Ascending aorta (tissue), 2 donors: ENCODE data around the gene LAMP2. TPM values are rescaled to one million over a fixed set of nuclear protein-coding genes. Genes with fewer than 3 reads are reported as not detected.

Source experiments
- DNase-seq, 2 donors: peaks; one replicate each; pipeline ENCODE4 v3.0.0-alpha.2; 2019; ENCODE audit warnings: low spot score in 2 of 2
- H3K27ac ChIP-seq, 2 donors: fragments of 200-600 bp; sonication (generic); one replicate each; pipeline ENCODE4 v1.5.1; 2016 to 2017; ENCODE audit warnings: mild to moderate bottlenecking in 1 of 2
- H3K27me3 ChIP-seq: fragments of 200-600 bp; sonication (generic); one replicate; pipeline ENCODE4 v1.5.1; 2017
- H3K36me3 ChIP-seq, 2 donors: fragments of 200-600 bp; sonication (generic); one replicate each; pipeline ENCODE4 v1.5.1; 2016
- H3K4me1 ChIP-seq, 2 donors: fragments of 200-600 bp; sonication (generic); one replicate each; pipeline ENCODE4 v1.5.1; 2016 to 2017; ENCODE audit warnings: mild to moderate bottlenecking in 1 of 2
- H3K4me3 ChIP-seq, 2 donors: fragments of 200-600 bp; sonication (generic); one replicate each; pipeline ENCODE4 v1.5.1; 2016 to 2017; ENCODE audit warnings: mild to moderate bottlenecking in 1 of 2
- H3K9me3 ChIP-seq, 2 donors: fragments of 200-600 bp; sonication (generic); one replicate each; pipeline ENCODE4 v1.5.1; 2016
- intact Hi-C: fragments of 100-400 bp; cut with DNase I; formaldehyde crosslinking; loops from one replicate; pipeline ENCODE4 v1.15.1; 2023
- total RNA-seq: library from RNA; depleted of rRNA; stranded (reverse); fragments of >200 nt; gene quantifications from one replicate; pipeline ENCODE4 v1.1.0, GENCODE V29; 2016
- TF ChIP-seq, protein P1 (sequence below), 3 experiments: fragments of 200-600 bp in 2 of 3; fragments of 450-650 bp in 1 of 3; sonication (generic) in 2 of 3; IDR thresholded peaks; one replicate each; pipeline ENCODE4 v1.5.1; 2016 to 2019; ENCODE audit warnings: antibody characterized with exemption in 3 of 3, mild to moderate bottlenecking in 1 of 3, moderate library complexity in 1 of 3

The LAMP2 gene
- total RNA-seq, 1 donor from 2014 or later, result 60.1 TPM

DNA sequence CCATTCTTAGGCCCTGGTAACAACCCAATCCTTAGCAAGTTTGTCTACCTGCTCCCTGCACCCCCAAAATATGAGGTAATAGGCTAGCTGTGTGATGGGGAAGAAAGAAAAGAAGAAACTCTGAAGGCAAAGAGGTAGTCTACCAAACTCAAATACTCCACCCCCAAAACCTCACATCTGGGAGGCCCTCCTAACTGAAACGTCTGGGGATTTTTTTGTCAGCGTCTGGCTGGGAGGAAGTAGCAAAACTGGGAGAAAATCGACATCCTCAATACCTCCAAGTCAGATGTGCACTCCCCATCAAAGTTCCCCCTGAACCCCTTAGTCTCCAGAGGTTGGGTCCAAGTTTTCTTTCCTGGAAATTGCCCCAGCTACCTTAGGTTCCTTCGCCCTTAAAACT is 1.0 kb downstream of the LAMP2 start:
- Histone ChIP-seq H3K27me3 (no peaks in the 10 kb centered on the region), H3K9me3 (no peaks in the 10 kb centered on the region), H3K27ac (peak overlapping the region; percentile 83 to 88), H3K4me3 (peak overlapping the region; percentile 64 to 79), H3K36me3 (no peaks in the 10 kb centered on the region), H3K4me1 (no peaks in the 10 kb centered on the region)
- intact Hi-C loops, result loop anchor here (5.0 kb wide), 1 partner anchor 216 kb away; the partner anchor contains the start of gene ZBTB33
- DNase-seq, result no peak
- TF ChIP-seq, protein P1, sequence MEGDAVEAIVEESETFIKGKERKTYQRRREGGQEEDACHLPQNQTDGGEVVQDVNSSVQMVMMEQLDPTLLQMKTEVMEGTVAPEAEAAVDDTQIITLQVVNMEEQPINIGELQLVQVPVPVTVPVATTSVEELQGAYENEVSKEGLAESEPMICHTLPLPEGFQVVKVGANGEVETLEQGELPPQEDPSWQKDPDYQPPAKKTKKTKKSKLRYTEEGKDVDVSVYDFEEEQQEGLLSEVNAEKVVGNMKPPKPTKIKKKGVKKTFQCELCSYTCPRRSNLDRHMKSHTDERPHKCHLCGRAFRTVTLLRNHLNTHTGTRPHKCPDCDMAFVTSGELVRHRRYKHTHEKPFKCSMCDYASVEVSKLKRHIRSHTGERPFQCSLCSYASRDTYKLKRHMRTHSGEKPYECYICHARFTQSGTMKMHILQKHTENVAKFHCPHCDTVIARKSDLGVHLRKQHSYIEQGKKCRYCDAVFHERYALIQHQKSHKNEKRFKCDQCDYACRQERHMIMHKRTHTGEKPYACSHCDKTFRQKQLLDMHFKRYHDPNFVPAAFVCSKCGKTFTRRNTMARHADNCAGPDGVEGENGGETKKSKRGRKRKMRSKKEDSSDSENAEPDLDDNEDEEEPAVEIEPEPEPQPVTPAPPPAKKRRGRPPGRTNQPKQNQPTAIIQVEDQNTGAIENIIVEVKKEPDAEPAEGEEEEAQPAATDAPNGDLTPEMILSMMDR (IDR thresholded peaks at IDR 0.05), result no peak

- H3K4me1 ChIP-seq, result no peaks in the 10 kb centered on the region
- intact Hi-C loops, result loop anchor here (5.0 kb wide), 1 partner anchor 152 kb away; the partner anchor contains the start of gene TMEM255A
Measured at GRCh38 chrX:120464411-120464810, 4.7 kb downstream of the LAMP2 start.

DNA sequence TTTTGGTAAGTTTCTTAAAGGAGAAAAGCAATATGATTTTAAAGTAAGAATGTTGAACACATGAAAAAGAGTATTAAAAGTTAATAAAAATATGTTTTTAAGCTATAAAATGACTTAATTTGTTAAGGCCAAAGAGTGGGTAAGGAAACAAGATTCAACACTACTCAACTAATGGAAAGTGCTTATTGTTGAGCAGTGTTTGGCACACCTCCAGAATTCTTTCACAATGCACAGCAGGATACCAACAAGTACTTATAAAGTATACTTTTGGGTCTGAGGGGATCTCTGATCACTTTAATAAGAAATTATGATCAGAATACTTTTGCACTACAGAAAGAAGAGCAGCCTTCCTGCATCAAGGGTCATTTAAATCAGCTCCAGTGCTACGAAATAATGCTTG is 5.9 kb downstream of the LAMP2 start:
- Histone ChIP-seq H3K4me1 (no peaks in the 10 kb centered on the region), H3K36me3 (no peaks in the 10 kb centered on the region), H3K4me3 (no peak overlapping the region), H3K27me3 (no peaks in the 10 kb centered on the region), H3K9me3 (no peaks in the 10 kb centered on the region), H3K27ac (no peak overlapping the region)
- intact Hi-C loops, result loop anchor here (5.0 kb wide), 1 partner anchor 151 kb away; the partner anchor contains the start of gene TMEM255A
- TF ChIP-seq, protein P1 (IDR thresholded peaks at IDR 0.05), result no peak
- DNase-seq, result no peak

More at GRCh38 chrX:120464411-120464810, 4.7 kb downstream of the LAMP2 start:
- no peak for DNase-seq
- Histone ChIP-seq H3K9me3 (no peaks in the 10 kb centered on the region), H3K4me3 (no peak overlapping the region), H3K36me3 (no peaks in the 10 kb centered on the region), H3K27ac (no peak overlapping the region), H3K27me3 (no peaks in the 10 kb centered on the region)
- TF ChIP-seq, protein P1 (IDR thresholded peaks at IDR 0.05), result no peak

DNA sequence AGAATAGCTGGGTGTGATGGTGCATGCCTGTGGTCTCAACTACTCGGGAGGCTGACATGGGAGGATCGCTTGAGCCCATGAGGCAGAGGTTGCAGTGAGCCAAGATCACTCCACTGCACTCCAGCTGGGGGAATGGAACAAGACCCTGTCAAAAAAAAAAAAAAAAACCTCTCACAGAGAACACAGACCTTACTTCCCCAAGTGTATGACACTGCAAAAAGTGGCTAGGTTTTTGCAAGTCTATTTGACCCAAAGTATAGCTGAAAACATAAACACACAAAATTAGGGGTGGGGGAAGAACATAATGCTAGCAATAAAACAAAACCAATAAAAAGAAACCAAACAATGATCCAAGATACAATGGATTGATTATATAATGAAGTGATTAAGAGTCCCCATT is 6.7 kb downstream of the LAMP2 start:
- TF ChIP-seq, protein P1 (IDR thresholded peaks at IDR 0.05), result no peak
- H3K4me3 ChIP-seq, result no peak overlapping the region
- H3K27ac ChIP-seq, result no peak overlapping the region
- no peaks in the 10 kb centered on the region for H3K9me3 ChIP-seq
- intact Hi-C loops, result loop anchor here (5.0 kb wide), 1 partner anchor 150 kb away; the partner anchor contains the start of gene TMEM255A
- no peaks in the 10 kb centered on the region for H3K27me3 ChIP-seq
- no peak for DNase-seq
- no peaks in the 10 kb centered on the region for H3K36me3 ChIP-seq
- no peaks in the 10 kb centered on the region for H3K4me1 ChIP-seq

DNA sequence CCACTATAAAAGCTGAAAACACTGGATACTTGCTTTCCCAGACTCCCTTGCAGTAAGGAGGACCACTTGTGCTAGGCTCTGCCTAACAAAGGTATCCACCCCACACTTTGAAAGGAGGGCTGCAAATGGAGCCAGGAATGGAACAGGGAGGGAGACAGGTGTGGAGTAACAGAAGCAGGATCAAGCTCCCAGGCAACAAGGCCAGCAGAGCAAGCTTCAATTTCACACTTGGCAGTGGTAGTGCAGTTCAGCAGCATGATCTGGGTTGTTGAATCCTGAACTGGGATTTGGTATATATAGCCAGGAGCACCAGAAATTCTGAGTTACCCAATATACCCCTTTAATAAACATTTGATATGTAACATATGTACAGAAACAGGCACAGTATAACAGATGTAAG is 9.8 kb downstream of the LAMP2 start:
- Histone ChIP-seq H3K36me3 (no peaks in the 10 kb centered on the region), H3K9me3 (no peaks in the 10 kb centered on the region), H3K4me1 (no peaks in the 10 kb centered on the region), H3K4me3 (no peak overlapping the region), H3K27ac (no peak overlapping the region), H3K27me3 (no peaks in the 10 kb centered on the region)
- intact Hi-C loops, result no loop called here
- DNase-seq, result no peak
- TF ChIP-seq, protein P1 (IDR thresholded peaks at IDR 0.05), result no peak

DNA sequence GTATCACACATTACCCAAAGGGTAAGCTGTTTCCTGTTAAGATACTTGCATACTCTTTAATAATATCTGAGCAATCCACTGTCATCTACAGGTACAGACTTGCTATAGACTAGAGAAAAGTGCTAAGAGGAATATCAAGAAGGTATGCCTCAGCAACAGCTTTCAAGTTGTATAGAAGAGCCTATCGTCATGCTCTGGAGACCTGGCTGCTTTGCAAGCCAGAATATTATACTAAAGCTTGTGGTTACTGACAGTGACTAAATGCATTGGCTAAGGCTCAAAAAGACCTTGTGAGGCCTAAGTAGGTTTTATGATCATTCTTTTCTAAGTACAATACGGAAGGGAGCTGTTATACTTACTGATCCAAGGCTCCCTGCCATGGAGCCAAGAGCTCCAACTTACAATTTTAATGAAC is 11.3 kb downstream of the LAMP2 start:
- Histone ChIP-seq H3K27ac (no peak overlapping the region), H3K4me3 (no peak overlapping the region), H3K27me3 (no peaks in the 10 kb centered on the region), H3K4me1 (no peaks in the 10 kb centered on the region), H3K9me3 (no peaks in the 10 kb centered on the region), H3K36me3 (no peaks in the 10 kb centered on the region)
- intact Hi-C loops, result no loop called here
- DNase-seq, result no peak
- TF ChIP-seq, protein P1 (IDR thresholded peaks at IDR 0.05), result no peak
